ENCODE data around the gene CST9.
"Not testable (repeated sequence)": the region's sequence is repeated elsewhere in the genome, so short reads cannot be mapped to it uniquely, and the experiment has no call there.

Gene CST9

DNA sequence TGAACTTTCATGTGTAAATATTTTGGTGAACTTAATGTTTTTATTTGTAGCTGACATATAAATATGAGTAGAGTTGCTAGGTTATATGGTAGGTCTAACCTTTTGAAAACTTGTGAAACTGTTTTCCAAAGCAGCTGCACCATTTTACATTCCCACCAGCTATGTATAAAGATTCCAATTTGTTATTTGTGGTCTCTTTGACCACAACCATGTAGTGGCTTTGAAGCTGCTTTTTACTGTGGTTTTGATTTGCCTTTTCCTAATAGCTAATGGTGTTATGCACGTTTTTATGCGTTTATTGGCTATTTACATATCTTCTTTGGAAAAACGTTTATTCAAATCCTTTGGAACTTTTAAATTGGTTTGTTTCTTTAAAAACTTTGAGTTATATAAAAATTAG is 21.8 kb upstream of the CST9 start:
- peaks cover 0 to 43% (median 25%) of the 10 kb centered on the region in 4 experiments for H3K4me1 ChIP-seq (ENCODE audit: control extremely low read depth in 1 of 4, control insufficient read depth in 4 of 4, insufficient read depth in 4 of 4, low read length in 3 of 4)
- H3K27me3 ChIP-seq (replicated peaks in 2 of 5; ENCODE audit: control insufficient read depth in 4 of 5, insufficient read depth in 5 of 5, low read length in 4 of 5) = no peaks in the 10 kb centered on the region
- H3K9me3 ChIP-seq (ENCODE audit: control extremely low read depth in 1 of 5, control insufficient read depth in 4 of 5, insufficient read depth in 2 of 5, low read depth in 1 of 5, low read length in 4 of 5) = no peaks in the 10 kb centered on the region
- H3K4me3 ChIP-seq (ENCODE audit: control insufficient read depth in 1 of 7, extremely low read depth in 1 of 7, insufficient read depth in 4 of 7, low read depth in 2 of 7, low read length in 6 of 7) = no peak overlapping the region
- CTCF ChIA-PET = interaction anchor here (1.0 to 1.6 kb wide), 2 partner anchors 21 to 186 kb away, joined by 3 to 4 read pairs; no protein-coding TSS in a partner anchor
- no peak for DNase-seq
- H3K36me3 ChIP-seq (ENCODE audit: control insufficient read depth in 4 of 4, insufficient read depth in 4 of 4, low read length in 3 of 4) = no peaks in the 10 kb centered on the region
- H3K27ac ChIP-seq (ENCODE audit: insufficient read depth in 1 of 2, low read depth in 1 of 2, low read length in 2 of 2, poor library complexity in 1 of 2, severe bottlenecking in 2 of 2) = no peak overlapping the region
- 60% methylated on average over 1 of the region's 3 CpGs for WGBS (ENCODE audit: insufficient coverage)
- POLR2A ChIA-PET = no interaction called here

DNA sequence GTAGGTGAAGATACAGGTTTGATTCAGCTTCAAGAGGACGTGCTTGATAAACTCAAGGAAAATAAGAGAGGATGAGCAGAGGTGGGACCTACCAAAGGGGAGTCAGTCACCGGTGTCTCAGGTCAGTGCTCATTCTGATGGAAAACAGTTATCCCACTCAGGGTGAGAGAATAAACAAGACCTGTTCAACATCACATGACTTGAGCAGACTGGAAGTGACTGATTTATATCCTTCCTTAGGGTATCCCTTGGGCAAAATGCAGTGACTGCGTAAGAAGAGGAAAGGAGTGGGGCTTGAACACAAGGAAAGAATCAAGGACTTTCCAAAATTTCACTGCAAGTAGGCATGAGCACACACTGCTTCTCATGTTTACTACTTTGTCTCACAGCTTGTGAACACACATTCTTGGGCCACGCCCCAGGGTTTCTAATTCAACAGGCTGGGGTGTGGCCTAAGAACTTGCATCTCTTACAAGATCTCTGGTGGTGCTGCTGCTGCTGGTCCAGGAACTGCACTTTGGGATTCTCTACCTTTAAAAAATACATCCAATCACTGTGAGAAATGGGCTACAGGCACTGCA is 20.4 kb upstream of the CST9 start:
- Histone ChIP-seq H3K27ac (ENCODE audit: insufficient read depth in 1 of 2, low read depth in 1 of 2, low read length in 2 of 2, poor library complexity in 1 of 2, severe bottlenecking in 2 of 2) (no peak overlapping the region), H3K4me1 (ENCODE audit: control extremely low read depth in 1 of 4, control insufficient read depth in 4 of 4, insufficient read depth in 4 of 4, low read length in 3 of 4) (peaks cover 0 to 29% (median 13%) of the 10 kb centered on the region in 4 experiments), H3K9me3 (ENCODE audit: control extremely low read depth in 1 of 5, control insufficient read depth in 4 of 5, insufficient read depth in 2 of 5, low read depth in 1 of 5, low read length in 4 of 5) (no peaks in the 10 kb centered on the region), H3K36me3 (ENCODE audit: control insufficient read depth in 4 of 4, insufficient read depth in 4 of 4, low read length in 3 of 4) (no peaks in the 10 kb centered on the region), H3K27me3 (replicated peaks in 2 of 5; ENCODE audit: control insufficient read depth in 4 of 5, insufficient read depth in 5 of 5, low read length in 4 of 5) (no peaks in the 10 kb centered on the region), H3K4me3 (ENCODE audit: control insufficient read depth in 1 of 7, extremely low read depth in 1 of 7, insufficient read depth in 4 of 7, low read depth in 2 of 7, low read length in 6 of 7) (no peak overlapping the region)
- whole genome bisulfite sequencing (ENCODE audit: insufficient coverage) = 99% methylated on average over 4 of the region's 4 CpGs
- ChIA-PET POLR2A (no interaction called here), CTCF (interaction anchor here (0.9 to 1.4 kb wide), 3 partner anchors 9 to 40 kb away, joined by 3 to 5 read pairs (median 3); no protein-coding TSS in a partner anchor)
- no peak for DNase-seq

DNA sequence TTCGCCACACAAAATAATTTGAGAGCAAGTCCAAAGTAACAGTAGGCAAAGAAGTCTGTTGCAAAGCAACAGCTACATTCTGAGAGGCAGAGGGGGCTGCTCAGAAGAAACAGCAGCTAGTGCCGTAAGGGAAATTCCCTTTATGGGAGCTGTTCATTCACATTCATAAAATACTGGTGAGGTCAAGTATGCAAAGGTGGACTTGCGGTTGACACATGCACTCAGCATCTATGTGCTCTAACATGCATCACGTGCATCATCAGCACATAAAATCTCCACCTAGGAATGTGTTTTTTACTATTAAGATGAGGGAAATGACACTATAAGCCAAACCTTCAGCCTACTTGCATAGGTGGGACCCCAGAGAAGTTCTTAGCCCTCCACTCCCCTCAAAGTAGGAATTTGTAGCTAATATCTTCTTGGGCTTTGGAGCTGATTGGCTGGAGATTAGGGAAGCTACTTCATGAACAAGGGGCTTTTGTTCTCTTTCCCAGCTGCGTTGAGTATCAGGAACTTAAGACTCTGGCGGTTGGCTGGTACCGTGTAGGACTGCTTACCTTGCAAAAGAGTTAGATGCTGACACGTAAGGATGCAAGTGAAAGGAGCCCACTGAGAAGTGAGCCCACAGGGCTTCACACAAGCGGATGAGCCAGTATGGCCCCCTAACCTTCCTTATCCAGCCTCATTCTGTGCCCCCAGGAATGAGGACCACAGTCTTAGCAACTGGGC is 19.7 kb upstream of the CST9 start:
- Histone ChIP-seq H3K4me3 (ENCODE audit: control insufficient read depth in 1 of 7, extremely low read depth in 1 of 7, insufficient read depth in 4 of 7, low read depth in 2 of 7, low read length in 6 of 7) (no peak overlapping the region), H3K4me1 (ENCODE audit: control extremely low read depth in 1 of 4, control insufficient read depth in 4 of 4, insufficient read depth in 4 of 4, low read length in 3 of 4) (peaks cover 0 to 28% (median 13%) of the 10 kb centered on the region in 4 experiments), H3K27ac (ENCODE audit: insufficient read depth in 1 of 2, low read depth in 1 of 2, low read length in 2 of 2, poor library complexity in 1 of 2, severe bottlenecking in 2 of 2) (no peak overlapping the region), H3K36me3 (ENCODE audit: control insufficient read depth in 4 of 4, insufficient read depth in 4 of 4, low read length in 3 of 4) (no peaks in the 10 kb centered on the region), H3K9me3 (ENCODE audit: control extremely low read depth in 1 of 5, control insufficient read depth in 4 of 5, insufficient read depth in 2 of 5, low read depth in 1 of 5, low read length in 4 of 5) (no peaks in the 10 kb centered on the region), H3K27me3 (replicated peaks in 2 of 5; ENCODE audit: control insufficient read depth in 4 of 5, insufficient read depth in 5 of 5, low read length in 4 of 5) (no peaks in the 10 kb centered on the region)
- CTCF ChIA-PET = interaction anchor here (0.9 to 1.4 kb wide), 3 partner anchors 9 to 39 kb away, joined by 3 to 5 read pairs (median 3); no protein-coding TSS in a partner anchor
- DNase-seq = no peak
- 99% methylated on average over 7 of the region's 9 CpGs for WGBS (ENCODE audit: insufficient coverage)
- POLR2A ChIA-PET = no interaction called here

GRCh38 chr20:23624324-23624691 is 18.6 kb upstream of the CST9 start:
- POLR2A ChIA-PET = no interaction called here
- DNase-seq = no peak

DNA sequence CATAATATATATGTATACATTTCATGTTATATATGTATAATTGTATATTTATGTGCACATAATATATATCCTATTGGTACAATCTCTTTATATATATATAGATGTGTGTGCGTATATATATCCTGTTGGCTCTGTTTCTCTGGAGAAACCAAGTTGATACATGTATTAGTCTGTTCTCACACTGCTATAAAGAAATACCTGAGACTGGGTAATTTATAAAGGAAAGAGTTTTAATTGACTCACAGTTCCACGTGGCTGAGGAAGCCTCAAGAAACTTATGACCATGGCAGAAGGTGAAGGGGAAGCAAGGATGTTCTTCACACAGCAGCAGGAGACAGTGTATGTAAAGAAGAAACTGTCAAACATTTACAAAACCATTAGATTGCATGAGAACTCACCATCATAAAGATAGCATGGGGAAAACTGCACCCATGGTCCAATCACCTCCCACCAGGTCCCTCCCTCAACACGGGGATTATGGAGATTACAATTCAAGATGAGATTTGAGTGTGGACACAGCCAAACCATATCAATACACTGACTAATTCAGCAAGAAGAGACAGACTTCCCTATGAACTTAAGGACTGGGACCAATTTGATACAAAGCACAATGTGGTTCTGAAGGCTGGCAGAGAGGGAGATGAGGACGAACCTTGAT is 18.1 kb upstream of the CST9 start:
- ChIA-PET CTCF (no interaction called here), POLR2A (no interaction called here)
- Histone ChIP-seq H3K4me1 (ENCODE audit: control extremely low read depth in 1 of 4, control insufficient read depth in 4 of 4, insufficient read depth in 4 of 4, low read length in 3 of 4) (peaks cover 0 to 14% (median 9%) of the 10 kb centered on the region in 4 experiments), H3K27ac (ENCODE audit: insufficient read depth in 1 of 2, low read depth in 1 of 2, low read length in 2 of 2, poor library complexity in 1 of 2, severe bottlenecking in 2 of 2) (no peak overlapping the region), H3K4me3 (ENCODE audit: control insufficient read depth in 1 of 7, extremely low read depth in 1 of 7, insufficient read depth in 4 of 7, low read depth in 2 of 7, low read length in 6 of 7) (no peak overlapping the region), H3K27me3 (replicated peaks in 2 of 5; ENCODE audit: control insufficient read depth in 4 of 5, insufficient read depth in 5 of 5, low read length in 4 of 5) (no peaks in the 10 kb centered on the region), H3K36me3 (ENCODE audit: control insufficient read depth in 4 of 4, insufficient read depth in 4 of 4, low read length in 3 of 4) (no peaks in the 10 kb centered on the region), H3K9me3 (ENCODE audit: control extremely low read depth in 1 of 5, control insufficient read depth in 4 of 5, insufficient read depth in 2 of 5, low read depth in 1 of 5, low read length in 4 of 5) (no peaks in the 10 kb centered on the region)
- WGBS (ENCODE audit: insufficient coverage) = 100% methylated on average over 1 of the region's 4 CpGs
- no peak for DNase-seq

More at GRCh38 chr20:23624324-23624691, 18.6 kb upstream of the CST9 start:
- Histone ChIP-seq H3K4me3 (ENCODE audit: control insufficient read depth in 1 of 7, extremely low read depth in 1 of 7, insufficient read depth in 4 of 7, low read depth in 2 of 7, low read length in 6 of 7) (no peak overlapping the region), H3K36me3 (ENCODE audit: control insufficient read depth in 4 of 4, insufficient read depth in 4 of 4, low read length in 3 of 4) (no peaks in the 10 kb centered on the region), H3K4me1 (ENCODE audit: control extremely low read depth in 1 of 4, control insufficient read depth in 4 of 4, insufficient read depth in 4 of 4, low read length in 3 of 4) (peaks cover 0 to 19% (median 13%) of the 10 kb centered on the region in 4 experiments), H3K9me3 (ENCODE audit: control extremely low read depth in 1 of 5, control insufficient read depth in 4 of 5, insufficient read depth in 2 of 5, low read depth in 1 of 5, low read length in 4 of 5) (no peaks in the 10 kb centered on the region), H3K27ac (ENCODE audit: insufficient read depth in 1 of 2, low read depth in 1 of 2, low read length in 2 of 2, poor library complexity in 1 of 2, severe bottlenecking in 2 of 2) (no peak overlapping the region), H3K27me3 (replicated peaks in 2 of 5; ENCODE audit: control insufficient read depth in 4 of 5, insufficient read depth in 5 of 5, low read length in 4 of 5) (no peaks in the 10 kb centered on the region)
- CTCF ChIA-PET = no interaction called here
- WGBS (ENCODE audit: insufficient coverage) = 100% methylated on average over 1 of the region's 2 CpGs

- POLR2A ChIA-PET = no interaction called here
- WGBS (ENCODE audit: insufficient coverage) = 26% methylated on average over 3 of the region's 4 CpGs
Measured at GRCh38 chr20:23622839-23623343, 17.2 kb upstream of the CST9 start.

DNA sequence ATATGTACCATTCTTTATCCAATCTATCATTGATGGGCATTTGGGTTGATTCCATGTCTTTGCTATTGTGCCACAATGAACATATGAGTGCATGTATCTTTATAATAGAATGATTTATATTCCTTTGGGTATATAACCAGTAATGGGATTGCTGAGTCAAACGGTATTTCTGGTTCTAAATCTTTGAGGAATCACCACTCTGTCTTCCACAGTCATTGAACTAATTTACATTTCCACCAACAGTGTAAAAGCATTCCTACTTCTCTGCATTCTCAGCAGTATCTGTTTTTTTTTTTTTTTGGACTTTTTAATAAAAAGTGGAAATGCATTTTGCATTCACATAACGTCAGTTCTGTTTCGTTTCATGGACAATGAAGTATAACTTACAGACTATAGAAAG is 16.7 kb upstream of the CST9 start:
- POLR2A ChIA-PET; DNase-seq; H3K36me3 ChIP-seq (ENCODE audit: control insufficient read depth in 4 of 4, insufficient read depth in 4 of 4, low read length in 3 of 4); H3K9me3 ChIP-seq (ENCODE audit: control extremely low read depth in 1 of 5, control insufficient read depth in 4 of 5, insufficient read depth in 2 of 5, low read depth in 1 of 5, low read length in 4 of 5); H3K27ac ChIP-seq (ENCODE audit: insufficient read depth in 1 of 2, low read depth in 1 of 2, low read length in 2 of 2, poor library complexity in 1 of 2, severe bottlenecking in 2 of 2); CTCF ChIA-PET; H3K4me1 ChIP-seq (ENCODE audit: control extremely low read depth in 1 of 4, control insufficient read depth in 4 of 4, insufficient read depth in 4 of 4, low read length in 3 of 4); H3K4me3 ChIP-seq (ENCODE audit: control insufficient read depth in 1 of 7, extremely low read depth in 1 of 7, insufficient read depth in 4 of 7, low read depth in 2 of 7, low read length in 6 of 7); H3K27me3 ChIP-seq (replicated peaks in 2 of 5; ENCODE audit: control insufficient read depth in 4 of 5, insufficient read depth in 5 of 5, low read length in 4 of 5): not testable (repeated sequence)
- no CpG with 5 or more reads among the region's 3 CpGs for WGBS (ENCODE audit: insufficient coverage)

More at GRCh38 chr20:23622839-23623343, 17.2 kb upstream of the CST9 start:
- Histone ChIP-seq H3K27ac (ENCODE audit: insufficient read depth in 1 of 2, low read depth in 1 of 2, low read length in 2 of 2, poor library complexity in 1 of 2, severe bottlenecking in 2 of 2) (no peak overlapping the region), H3K4me1 (ENCODE audit: control extremely low read depth in 1 of 4, control insufficient read depth in 4 of 4, insufficient read depth in 4 of 4, low read length in 3 of 4) (peaks cover 0 to 6% (median 2%) of the 10 kb centered on the region in 4 experiments), H3K27me3 (replicated peaks in 2 of 5; ENCODE audit: control insufficient read depth in 4 of 5, insufficient read depth in 5 of 5, low read length in 4 of 5) (no peaks in the 10 kb centered on the region), H3K36me3 (ENCODE audit: control insufficient read depth in 4 of 4, insufficient read depth in 4 of 4, low read length in 3 of 4) (no peaks in the 10 kb centered on the region), H3K9me3 (ENCODE audit: control extremely low read depth in 1 of 5, control insufficient read depth in 4 of 5, insufficient read depth in 2 of 5, low read depth in 1 of 5, low read length in 4 of 5) (no peaks in the 10 kb centered on the region), H3K4me3 (ENCODE audit: control insufficient read depth in 1 of 7, extremely low read depth in 1 of 7, insufficient read depth in 4 of 7, low read depth in 2 of 7, low read length in 6 of 7) (peak overlapping the region in 3 of 7 experiments; percentile 24 to 66 (median 40))
- CTCF ChIA-PET = interaction anchor here (0.5 kb wide), 1 partner anchor 793 kb away, joined by 4 read pairs; no protein-coding TSS in a partner anchor
- peak in 2 of 3 donors; percentile 26 to 40 for DNase-seq

Measured in common myeloid progenitor, CD34-positive (primary cell).